Pulmonary artery endothelial cell (primary cell): ENCODE measurements around the gene KCNQ5. TPM values are rescaled to one million over a fixed set of nuclear protein-coding genes. Genes with fewer than 3 reads are reported as not detected.

Source experiments
- DNase-seq: peaks from one replicate; pipeline ENCODE4 v3.0.0-alpha.2; 2011; ENCODE audit warnings: low read depth, low spot score
- total RNA-seq: library from RNA; depleted of rRNA; stranded (reverse); fragments of >200 nt; gene quantifications from 2 replicates; pipeline ENCODE4 v1.2.3, GENCODE V29; 2014

KCNQ5 gene
- total RNA-seq, 1 donor from 2014 or later, result not detected

DNA sequence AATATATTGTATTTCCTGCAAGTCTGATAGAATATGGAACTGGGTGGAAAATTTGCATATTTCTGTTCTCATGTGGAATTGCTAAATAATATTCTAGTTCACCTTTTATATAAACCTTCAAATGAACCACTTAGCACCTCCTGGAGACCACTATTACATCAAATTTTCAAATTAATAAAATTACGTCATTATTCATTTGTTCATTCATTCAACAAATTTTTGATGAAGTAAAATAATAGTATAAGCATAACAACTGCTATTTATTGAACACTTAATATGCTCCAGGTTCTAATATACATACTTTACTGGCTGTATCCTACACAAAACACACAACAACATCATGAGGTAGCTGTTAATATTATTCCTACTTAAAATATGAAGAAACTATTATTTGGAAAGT is 215.1 kb downstream of the KCNQ5 start:
- no peak for DNase-seq

DNA sequence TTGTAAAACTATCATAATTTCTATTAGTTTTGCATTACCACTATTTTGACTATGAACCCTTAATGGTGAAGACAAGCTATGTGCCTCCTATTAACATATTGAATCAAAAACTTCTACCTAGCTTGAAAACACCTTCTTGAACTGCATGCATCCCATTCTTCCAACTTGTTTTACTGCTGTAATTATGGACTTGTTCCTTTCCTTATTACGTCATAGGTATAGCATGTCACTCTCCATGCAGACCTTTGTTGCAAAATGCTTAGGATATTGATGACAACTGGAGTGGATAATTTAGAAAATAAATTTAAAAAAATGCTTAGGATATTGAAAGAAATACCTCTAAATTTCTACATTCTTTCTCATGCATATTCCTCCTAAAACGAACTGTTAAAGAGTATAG is 219.3 kb downstream of the KCNQ5 start:
- DNase-seq, result no peak

DNA sequence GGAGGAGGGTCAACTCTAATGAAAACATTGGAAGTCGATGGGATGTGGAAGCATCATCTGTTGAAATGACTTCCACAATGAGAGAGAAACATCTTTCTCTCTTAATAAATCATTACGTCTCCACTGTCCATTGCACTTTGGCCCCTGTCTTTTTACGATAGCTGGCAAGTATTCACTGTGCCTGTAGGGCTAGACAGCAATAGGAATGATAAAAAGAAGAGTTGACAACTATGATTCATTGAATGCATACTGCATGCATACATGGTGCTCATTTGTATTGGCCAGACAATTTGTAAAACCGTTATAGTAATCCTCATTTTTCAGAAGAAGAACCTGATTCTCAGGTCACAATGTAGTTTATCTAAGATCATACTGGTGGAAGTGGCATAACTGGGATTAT is 220.3 kb downstream of the KCNQ5 start:
- DNase-seq, result no peak

DNA sequence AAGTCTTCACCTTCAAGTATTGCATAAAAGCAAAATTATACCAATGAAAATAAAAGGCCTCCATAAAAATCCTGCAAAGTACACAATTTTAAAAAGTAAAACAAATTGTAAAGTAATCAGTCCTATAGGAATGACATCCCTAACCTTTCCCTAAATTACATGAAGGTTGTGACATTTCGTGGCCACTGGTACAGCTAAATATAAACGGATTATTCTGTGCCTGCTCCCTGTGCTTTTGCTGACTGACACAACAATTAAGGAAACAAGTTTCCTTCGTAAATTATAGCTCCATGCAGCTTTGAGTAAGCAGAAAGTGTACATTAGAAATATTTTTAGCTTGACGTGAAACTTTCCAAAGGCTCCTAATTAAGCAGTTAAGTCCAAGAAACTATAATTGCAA is 222.8 kb downstream of the KCNQ5 start:
- DNase-seq, result no peak

DNA sequence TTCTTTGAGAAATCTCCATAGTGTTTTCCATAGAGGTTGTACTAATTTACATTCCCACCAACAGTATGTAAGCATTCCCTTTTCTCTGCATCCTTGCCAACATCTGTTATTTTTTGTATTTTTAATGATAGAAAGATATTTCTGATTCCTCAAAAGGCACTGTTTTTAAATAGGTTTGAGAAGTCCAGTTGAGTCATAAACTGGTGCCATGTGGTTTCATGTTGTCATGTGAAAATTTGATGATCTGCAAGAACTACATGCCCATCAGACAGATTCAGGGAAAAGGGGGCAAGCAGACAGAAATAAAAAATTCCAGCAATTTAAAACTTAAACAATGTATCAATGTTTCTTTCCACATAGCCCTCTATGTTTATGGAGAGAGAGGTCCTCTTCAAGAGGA is 227.5 kb downstream of the KCNQ5 start:
- no peak for DNase-seq

DNA sequence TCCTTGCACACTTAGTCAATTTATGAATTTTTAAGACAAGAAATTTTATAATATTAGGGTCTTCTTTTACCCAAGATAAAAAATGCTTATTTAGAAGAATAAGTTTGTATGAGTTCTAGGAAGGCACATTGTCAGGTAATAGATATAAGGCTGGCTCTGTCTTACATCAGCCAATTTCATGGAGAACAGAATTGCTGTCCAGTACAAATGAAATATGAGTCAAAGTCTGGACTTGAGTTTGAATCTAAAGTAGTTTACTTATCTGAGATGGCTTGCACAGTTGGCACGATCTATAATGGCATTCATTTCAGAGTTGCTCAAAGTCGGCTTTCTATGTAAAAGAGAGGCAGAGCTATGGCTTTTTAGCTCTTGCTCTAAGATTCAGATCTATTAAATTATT is 228.2 kb downstream of the KCNQ5 start:
- DNase-seq, result no peak

DNA sequence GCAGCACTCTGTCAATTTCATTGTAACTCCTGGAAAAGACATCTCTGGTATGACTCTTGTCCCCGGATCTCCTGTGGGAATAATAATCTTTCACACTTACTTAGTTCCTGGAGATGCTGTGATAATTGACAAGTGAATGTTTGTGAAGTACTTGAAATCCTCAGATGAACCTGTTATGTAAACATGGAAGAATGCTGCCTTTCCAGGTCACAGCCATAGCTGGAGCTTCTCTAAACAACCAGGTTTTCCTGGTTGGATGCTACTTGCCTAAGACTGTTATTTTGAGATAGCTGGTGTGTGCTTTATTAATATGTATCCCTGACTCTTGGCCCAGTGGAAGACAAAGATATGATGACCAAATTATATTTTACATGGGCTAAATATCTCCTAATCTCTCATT is 228.6 kb downstream of the KCNQ5 start:
- DNase-seq, result no peak

DNA sequence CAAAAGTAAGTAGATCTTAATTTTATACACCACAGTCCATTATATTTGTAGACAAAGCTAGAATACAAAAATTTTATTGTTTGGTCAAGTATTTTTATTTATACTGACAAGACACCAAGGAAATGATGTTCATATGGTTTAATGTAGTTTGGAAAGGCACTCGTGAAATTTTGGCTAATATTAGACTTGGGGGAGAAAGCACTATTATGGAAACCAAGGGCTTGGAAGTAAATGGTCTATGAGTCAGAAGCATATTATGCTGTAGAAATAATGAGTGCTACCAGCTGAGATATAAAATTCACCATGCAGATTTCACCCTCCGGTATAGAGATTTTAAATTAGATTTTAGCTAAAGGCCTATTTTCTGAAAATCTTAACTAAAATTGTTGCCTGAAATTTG is 233.6 kb downstream of the KCNQ5 start:
- no peak for DNase-seq

DNA sequence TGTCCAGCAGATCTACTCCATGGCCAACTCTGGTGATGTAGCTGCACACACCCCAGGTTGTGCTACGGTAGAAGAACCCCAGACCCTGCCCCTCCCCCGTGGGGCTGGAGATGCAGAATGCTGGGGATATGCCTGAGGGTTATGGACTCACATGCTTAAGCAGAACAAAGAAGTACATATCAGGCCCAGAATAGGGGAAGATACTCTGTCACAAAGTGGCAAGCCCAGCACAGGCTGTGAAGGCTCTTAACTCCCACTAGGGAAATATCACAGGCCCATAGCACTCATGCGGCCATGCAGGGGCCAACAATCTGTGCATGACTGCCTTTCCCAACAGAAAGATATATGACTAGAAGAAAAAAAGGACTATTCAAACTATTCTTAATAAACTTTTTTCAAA is 234.9 kb downstream of the KCNQ5 start:
- no peak for DNase-seq

DNA sequence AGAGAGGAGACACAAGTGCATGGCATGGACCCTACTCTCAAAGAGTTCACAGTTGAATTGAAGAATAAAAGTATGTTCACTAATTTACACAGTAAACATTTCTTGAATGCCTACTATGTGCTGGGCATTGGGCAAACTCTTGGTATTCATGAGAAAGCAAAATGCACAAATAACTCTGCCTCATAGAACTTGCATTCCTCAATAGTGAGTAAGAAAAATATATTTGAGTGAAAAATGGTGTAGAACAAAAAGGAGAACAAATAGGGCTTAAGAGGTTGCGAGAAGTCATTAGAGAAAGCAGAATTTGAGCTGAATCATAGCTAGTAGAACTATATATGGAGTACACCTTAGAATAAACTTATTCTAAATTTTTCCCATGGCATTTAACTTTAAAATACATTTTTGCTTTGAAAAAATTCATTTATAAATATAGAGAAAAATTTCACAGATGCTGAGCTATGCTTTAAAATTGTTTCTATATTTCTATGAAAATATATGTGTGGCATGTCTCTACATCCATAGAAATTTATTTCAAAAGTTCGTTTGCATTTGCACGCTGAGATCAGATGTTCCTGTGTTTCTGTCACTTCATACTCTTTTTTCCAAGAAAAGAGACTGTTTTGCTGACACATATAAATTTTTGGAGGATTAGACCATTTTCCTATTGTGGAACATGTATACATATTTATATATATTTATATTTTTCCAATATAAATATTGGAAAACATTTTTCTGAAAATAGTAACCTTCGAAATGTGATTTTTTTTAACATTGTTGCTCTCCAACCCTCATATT is 236.1 kb downstream of the KCNQ5 start:
- DNase-seq, result no peak

DNA sequence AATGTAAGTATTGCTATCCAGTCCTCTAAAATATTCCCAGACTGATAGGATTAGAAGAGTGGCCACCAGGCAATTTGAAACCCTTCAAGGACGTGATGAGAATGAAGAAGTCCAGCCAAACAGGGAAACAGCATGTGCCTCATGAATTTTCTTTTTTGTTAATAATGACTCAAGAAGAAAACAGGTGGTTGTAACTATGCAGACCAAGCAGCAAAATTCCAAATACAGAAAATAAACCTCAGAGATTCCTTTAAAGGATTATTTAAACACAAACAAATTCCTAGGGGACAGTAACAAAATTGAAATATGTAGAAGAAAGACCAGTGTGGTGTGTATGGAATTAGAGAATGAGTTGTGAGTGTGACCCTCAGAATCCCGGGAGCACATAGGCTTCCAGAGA is 239.2 kb downstream of the KCNQ5 start:
- DNase-seq, result no peak

DNA sequence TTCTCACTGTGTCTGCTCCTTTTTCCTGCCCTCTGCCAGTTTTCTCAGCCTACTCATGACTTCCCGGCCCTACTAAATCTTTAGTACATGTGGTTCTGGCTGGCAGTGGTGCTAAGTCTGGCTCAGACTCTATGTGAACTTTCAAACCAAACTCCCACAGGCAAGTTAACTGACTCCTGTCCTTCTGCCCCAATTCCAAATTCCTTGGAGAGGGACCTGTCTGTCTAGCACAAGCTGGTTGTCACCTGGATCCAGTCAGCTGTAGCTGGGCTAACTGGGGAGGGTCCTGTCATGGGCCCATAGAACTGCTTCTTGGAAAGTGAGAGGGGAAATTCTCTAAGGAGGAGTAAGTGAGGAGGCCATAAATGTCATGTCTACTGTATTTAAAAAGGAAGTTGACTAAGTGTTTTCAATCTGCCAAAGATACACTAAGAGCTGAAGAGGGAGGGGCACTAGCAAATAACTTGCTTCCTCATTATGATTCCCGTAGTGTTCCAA is 240.1 kb downstream of the KCNQ5 start:
- DNase-seq, result peak; percentile 17

DNA sequence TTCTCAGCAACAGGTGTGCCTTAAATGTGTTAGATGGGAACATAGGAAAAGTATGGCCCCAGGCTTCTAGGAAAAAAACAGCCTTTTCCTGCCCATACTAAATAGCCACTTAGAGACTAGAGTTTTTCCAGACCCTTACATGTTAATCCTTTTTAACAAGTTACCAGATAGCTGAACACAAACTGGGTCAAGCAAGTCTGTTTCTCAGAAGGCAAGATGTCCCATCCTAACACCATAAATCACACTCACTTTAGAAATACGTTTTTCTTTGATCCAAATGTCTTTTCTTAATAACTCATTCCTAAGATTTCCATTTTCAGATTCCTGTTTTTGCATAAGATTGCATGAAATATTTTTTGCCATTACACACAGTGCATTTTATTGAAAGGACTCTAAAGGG is 241.3 kb downstream of the KCNQ5 start:
- DNase-seq, result no peak

DNA sequence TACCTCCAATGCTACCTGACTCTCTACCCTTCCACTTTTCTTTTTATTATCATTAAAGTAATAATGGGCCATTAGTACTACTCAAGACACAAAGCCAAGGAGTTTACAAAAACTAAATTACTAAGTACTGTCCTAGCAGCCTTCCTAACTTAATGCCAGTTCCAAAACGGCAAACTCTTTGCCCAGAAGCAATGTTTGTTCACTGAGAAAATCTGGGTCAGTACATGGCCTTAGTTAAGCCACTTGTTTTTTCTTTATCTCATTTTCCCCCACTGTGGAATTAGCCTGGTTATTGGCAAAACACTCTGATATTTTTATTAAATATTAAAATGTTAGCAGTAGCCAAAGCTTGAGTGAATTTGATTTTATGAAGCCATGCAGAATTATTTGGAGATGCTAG is 242.4 kb downstream of the KCNQ5 start:
- DNase-seq, result no peak

DNA sequence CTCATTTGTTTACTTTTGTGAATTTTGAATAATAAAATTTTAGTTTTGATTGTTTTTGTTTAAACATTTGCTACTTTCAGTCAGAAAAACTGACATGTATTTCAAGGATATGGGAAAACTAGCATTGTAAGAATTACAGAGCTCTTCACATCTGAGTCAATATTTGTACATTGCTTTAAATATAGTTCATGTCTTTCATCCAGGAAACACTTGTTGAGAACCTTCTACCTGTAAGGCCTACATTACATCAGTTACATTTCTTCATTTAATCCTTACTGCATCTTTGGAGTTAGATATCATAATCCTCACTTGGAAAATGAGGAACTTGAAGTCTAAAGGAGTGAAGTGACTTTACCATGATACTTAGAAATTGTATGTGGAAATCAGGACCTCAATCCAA is 242.9 kb downstream of the KCNQ5 start:
- no peak for DNase-seq

DNA sequence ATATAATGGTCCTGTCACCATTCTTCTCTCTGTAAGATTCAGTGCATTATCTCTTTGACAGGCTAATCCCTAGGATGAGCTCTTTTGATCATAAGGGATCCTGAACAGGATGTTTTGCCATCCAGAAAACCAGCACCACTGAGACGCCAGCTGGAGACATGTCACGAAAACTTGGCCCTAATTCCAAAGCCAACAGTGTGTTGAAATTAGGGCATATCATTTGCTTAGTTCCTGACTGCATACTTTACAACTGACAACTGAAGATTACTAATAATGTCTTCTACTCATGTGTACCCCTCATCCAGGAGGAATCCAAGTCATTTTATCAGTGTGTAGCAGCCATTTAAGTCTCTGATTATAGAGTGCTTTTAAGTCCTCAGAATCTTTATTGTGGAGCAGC is 243.6 kb downstream of the KCNQ5 start:
- DNase-seq, result no peak

DNA sequence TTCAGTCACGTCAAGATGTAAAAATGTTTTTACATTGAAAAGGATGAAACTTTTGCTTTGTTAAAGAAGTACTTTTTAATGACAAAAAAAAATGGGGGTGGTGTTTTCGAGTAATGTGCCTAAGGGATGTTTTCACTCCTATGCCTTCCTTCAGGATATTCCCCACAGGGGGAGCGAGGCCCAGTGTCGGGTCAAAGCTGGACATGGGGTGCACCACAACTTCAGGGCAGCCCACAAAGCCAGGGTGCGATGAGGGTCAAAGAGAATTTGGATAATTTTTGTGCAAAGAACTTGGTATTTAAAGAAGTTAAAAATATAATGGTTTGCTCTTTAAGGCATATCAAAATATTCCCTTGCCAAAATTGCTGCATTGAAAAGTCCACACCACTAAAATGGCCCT is 247.8 kb downstream of the KCNQ5 start:
- DNase-seq, result no peak

DNA sequence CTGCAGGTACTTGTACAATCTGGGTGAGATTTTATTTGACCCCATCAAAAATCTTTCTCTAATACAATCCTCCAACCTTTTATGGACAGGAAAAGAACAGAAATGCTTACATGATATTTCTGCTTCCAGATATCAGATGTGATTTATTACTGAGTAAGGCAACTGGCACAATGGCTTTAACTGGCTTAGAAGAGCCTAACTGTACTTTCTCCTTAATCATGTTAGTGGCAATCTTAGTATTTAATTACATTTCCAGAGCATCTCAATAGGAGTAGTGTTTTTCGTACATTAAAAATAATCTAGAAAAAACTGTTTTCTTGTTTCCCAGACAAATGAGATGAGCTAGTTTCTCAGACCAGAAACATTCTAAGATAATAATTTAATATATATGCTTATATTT is 251.6 kb downstream of the KCNQ5 start:
- DNase-seq, result no peak

DNA sequence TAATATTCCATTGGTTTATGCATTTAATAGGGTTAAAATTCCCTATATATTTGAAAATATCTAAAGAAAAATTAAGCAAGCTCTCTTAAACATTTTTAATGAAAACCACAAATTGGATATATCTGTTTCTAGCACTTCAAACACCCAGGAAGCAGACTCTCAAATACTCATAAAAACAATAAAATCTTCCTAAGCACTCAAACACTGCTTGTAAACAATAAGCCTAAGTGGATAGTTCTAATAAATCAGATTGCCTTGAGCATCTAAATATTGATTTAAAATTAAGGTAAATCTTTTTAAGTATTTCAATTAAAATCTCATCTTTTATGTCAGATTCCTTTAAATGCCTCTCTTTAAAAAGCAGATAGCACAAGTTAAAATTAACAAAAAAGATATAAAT is 254.4 kb downstream of the KCNQ5 start:
- DNase-seq, result no peak

DNA sequence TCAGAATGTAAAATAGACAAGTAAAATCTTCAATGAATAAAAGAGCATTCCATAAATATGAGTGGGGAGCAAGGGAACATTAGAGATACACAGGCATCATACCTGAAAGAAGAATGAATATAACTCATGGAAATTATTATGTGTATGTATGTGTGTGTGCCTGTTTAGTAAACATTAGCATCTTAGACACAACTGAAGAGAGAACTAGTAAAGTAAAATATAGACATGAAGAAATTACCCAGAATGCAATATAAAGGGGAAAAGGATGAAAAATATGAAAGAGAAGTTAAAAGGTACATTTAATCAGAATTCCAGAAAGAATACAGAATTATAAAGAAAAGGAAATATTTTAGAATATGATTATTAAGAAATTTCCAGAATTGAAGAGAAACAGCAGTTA is 264.3 kb downstream of the KCNQ5 start:
- no peak for DNase-seq

DNA sequence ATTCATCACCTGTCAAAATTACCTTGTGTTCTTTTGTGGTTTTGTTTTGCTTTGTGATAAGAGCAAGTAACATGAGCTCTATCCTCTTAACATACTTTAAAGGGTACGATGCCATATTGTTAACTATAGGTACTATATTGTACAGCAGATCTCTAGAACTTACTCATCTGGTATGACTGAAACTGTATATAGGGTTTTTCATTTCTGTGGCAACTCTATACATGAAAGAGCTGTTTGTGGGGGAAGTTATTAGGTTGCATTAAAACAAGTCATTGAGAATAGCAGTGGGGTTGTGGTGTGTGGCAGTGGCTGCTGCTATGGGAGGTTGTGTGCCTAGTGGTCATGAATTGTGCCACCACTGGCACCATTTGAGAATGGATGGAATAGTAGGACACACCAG is 268.4 kb downstream of the KCNQ5 start:
- no peak for DNase-seq

DNA sequence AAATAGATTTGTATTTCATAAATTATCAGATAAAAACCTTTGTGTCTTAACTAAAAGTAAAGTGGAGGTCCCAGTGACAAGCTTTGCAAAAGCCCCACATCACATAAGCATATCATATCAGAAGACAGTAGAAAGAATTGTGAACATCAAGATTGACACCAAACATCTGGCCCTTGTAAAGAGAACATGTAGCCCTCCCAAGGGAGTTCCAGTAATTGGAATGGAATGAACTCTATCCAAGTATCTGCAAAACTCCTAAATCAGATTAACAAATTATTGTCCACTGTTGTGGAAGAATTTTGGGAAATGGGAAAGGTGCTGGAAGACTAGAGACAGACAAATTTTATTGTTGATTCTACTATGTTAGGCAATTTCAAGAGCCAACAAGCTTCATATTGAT is 268.8 kb downstream of the KCNQ5 start:
- no peak for DNase-seq

DNA sequence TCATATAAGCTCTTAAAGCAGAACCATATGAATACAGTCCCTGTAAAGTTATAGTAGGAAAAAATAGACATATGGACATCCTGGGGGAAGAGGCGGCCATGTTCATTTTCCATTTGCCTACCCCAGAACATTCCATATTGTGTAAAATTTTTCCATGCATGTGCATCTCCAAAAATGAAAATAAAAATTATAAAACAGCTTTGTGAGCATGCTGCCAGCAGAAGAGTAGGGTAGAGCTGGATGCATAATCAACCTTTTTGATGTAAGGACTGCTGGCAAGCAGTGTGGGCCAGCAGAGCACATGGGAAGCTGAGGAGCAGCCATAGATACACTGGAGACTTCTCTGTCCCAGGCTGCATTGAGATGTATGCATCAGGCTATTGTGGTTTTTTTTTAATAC is 271.0 kb downstream of the KCNQ5 start:
- no peak for DNase-seq

DNA sequence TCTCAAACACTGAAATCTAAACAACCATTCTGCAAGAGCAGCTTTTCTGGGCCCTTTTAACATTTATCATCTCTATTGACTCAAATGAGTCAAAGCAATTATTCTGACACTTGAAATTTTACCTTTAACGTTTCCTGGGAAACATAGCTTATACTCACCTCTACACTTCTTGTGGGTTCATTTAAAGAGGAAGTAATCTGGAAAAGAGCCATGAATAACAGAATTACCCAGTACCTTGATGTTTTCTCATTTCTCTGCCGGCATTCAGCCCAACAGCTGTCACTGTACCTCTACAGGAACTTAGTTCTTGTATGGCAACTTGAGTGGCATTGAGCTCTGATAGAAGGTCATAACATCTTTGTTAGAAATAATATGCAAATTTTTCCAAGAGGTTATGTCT is 272.2 kb downstream of the KCNQ5 start:
- DNase-seq, result no peak
